ENCODE data around the gene RRN3. TPM values are rescaled to one million over a fixed set of nuclear protein-coding genes. Genes with fewer than 3 reads are reported as not detected.

The RRN3 gene
- total and polyA plus RNA-seq, 3 donors from 2014 or later = 31.0 to 50.1 (median 44.3) TPM

- no peaks in the 10 kb centered on the region for H3K36me3 ChIP-seq (ENCODE audit: low read depth, missing control alignments)
- no peaks in the 10 kb centered on the region for H3K27me3 ChIP-seq
- WGBS, 2 donors = 87 to 97% methylated on average over 11 of the region's 11 CpGs
- no peak overlapping the region for H3K4me3 ChIP-seq
- H3K4me1 ChIP-seq = peaks cover 9% of the 10 kb centered on the region
- H3K9me3 ChIP-seq = no peaks in the 10 kb centered on the region
- TF ChIP-seq, protein P1, sequence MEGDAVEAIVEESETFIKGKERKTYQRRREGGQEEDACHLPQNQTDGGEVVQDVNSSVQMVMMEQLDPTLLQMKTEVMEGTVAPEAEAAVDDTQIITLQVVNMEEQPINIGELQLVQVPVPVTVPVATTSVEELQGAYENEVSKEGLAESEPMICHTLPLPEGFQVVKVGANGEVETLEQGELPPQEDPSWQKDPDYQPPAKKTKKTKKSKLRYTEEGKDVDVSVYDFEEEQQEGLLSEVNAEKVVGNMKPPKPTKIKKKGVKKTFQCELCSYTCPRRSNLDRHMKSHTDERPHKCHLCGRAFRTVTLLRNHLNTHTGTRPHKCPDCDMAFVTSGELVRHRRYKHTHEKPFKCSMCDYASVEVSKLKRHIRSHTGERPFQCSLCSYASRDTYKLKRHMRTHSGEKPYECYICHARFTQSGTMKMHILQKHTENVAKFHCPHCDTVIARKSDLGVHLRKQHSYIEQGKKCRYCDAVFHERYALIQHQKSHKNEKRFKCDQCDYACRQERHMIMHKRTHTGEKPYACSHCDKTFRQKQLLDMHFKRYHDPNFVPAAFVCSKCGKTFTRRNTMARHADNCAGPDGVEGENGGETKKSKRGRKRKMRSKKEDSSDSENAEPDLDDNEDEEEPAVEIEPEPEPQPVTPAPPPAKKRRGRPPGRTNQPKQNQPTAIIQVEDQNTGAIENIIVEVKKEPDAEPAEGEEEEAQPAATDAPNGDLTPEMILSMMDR (IDR thresholded peaks at IDR 0.05) = no peak
- no peak for TF ChIP-seq POLR2A (IDR thresholded peaks at IDR 0.05)
- intact Hi-C loops (cut with DNase I; ENCODE audit: low total_unique reads) = no loop called here
- no peak for DNase-seq
- H3K27ac ChIP-seq = no peak overlapping the region
These were observed 49.8 kb downstream of the RRN3 start for GRCh38 chr16:15044286-15044685.

DNA sequence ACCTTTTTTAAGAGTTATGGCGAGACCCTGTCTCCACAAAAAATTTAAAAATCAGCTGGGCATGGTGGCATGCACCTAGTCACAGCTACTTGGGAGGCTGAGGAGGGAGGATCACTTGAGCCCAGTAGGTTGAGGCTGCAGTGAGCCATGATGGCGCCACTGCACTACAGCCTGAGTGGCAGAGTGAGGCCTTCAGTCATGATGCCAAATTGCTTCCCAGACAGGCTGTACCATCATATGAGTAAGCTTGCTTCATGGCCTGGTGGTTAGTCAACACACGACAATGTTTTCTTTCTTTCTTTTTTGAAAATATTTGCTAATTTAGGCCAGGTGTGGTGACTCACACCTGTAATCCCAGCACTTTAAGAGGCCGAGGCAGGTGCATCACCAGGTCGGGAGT, 50.7 kb downstream of the RRN3 start:
- no peaks in the 10 kb centered on the region for H3K36me3 ChIP-seq (ENCODE audit: low read depth, missing control alignments)
- no peak overlapping the region for H3K4me3 ChIP-seq

GRCh38 chr16:15041271-15042004, 52.6 kb downstream of the RRN3 start:
- no peak overlapping the region for H3K4me3 ChIP-seq
- peak; percentile 90 for DNase-seq
- no peaks in the 10 kb centered on the region for H3K36me3 ChIP-seq (ENCODE audit: low read depth, missing control alignments)
- peaks cover 9% of the 10 kb centered on the region for H3K4me1 ChIP-seq
- H3K9me3 ChIP-seq = no peaks in the 10 kb centered on the region
- H3K27ac ChIP-seq = peak overlapping the region; percentile 25 to 45
- 48 to 54% methylated on average over 13 to 16 of the region's 16 CpGs for WGBS, 2 donors
- intact Hi-C loops (cut with DNase I; ENCODE audit: low total_unique reads) = no loop called here
- TF ChIP-seq, protein P1 (IDR thresholded peaks at IDR 0.05) = no peak
- no peak for TF ChIP-seq POLR2A (IDR thresholded peaks at IDR 0.05)
- H3K27me3 ChIP-seq = no peaks in the 10 kb centered on the region

More for the DNA sequence above, 50.7 kb downstream of the RRN3 start:
- Histone ChIP-seq H3K27me3 (no peaks in the 10 kb centered on the region), H3K27ac (no peak overlapping the region), H3K4me1 (peaks cover 9% of the 10 kb centered on the region), H3K9me3 (no peaks in the 10 kb centered on the region)
- DNase-seq = no peak
- 97 to 99% methylated on average over 5 of the region's 5 CpGs for WGBS, 2 donors
- intact Hi-C loops (cut with DNase I; ENCODE audit: low total_unique reads) = no loop called here
- no peak for TF ChIP-seq POLR2A (IDR thresholded peaks at IDR 0.05)
- TF ChIP-seq, protein P1 (IDR thresholded peaks at IDR 0.05) = no peak

- no peak overlapping the region for H3K27ac ChIP-seq
- WGBS, 2 donors = 82 to 88% methylated on average over 9 of the region's 9 CpGs
- DNase-seq = no peak
- intact Hi-C loops (cut with DNase I; ENCODE audit: low total_unique reads) = no loop called here
- H3K27me3 ChIP-seq = no peaks in the 10 kb centered on the region
- no peak for TF ChIP-seq POLR2A (IDR thresholded peaks at IDR 0.05)
- TF ChIP-seq, protein P1 (IDR thresholded peaks at IDR 0.05) = no peak
- H3K36me3 ChIP-seq (ENCODE audit: low read depth, missing control alignments) = no peaks in the 10 kb centered on the region
- peaks cover 9% of the 10 kb centered on the region for H3K4me1 ChIP-seq
- no peak overlapping the region for H3K4me3 ChIP-seq
- H3K9me3 ChIP-seq = no peaks in the 10 kb centered on the region
These were observed 55.4 kb downstream of the RRN3 start for GRCh38 chr16:15038689-15039088.

DNA sequence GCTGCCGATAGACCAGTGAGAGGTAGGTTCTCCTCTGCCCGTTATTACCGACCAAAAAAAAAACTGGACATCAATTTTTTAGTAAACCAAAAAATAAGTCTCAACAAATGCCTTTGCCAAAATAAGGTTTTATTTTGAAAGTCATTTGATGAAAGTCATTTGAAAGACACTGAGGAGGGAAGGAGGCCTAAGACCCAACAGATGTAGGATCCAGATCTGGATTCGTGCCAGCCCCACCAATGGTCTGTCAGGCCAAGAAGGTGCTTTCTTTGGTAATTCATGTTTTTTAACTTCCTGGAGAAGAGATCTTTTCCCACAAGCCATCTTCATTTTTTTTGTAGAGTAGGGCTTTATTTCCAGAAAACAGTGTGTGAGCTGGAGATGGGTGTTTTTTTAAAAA, 56.3 kb downstream of the RRN3 start:
- Histone ChIP-seq H3K36me3 (ENCODE audit: low read depth, missing control alignments) (no peaks in the 10 kb centered on the region), H3K27me3 (no peaks in the 10 kb centered on the region), H3K27ac (no peak overlapping the region), H3K4me3 (no peak overlapping the region), H3K9me3 (no peaks in the 10 kb centered on the region), H3K4me1 (peaks cover 9% of the 10 kb centered on the region)
- DNase-seq = no peak
- intact Hi-C loops (cut with DNase I; ENCODE audit: low total_unique reads) = no loop called here
- TF ChIP-seq, protein P1 (IDR thresholded peaks at IDR 0.05) = no peak
- WGBS, 2 donors = 89 to 94% methylated on average over 4 of the region's 4 CpGs
